ENCODE data around the gene MAP2K5.

DNA sequence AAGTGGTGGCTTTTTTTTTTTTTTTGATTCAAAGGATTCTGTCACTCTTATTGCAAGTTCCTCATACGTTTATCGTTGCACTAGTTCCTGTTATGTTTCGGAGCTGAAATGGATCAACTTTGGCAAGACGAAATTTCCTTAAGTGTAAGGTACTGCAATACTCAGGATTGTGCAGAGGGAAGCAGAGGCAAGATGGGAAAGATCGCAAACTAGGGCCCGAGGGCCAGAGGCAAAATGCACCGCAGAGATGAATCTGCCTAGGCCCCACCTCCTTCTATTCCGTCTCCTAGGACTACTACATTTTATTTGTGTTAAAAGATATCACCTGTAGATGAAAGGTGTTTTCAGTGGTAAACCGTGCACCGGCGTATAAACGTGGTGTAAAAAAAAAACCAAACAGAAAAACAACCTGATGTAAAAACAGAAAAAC lies 297.0 kb downstream of the MAP2K5 start:
- TF ChIP-seq POLR2A (IDR thresholded peaks at IDR 0.05) = no peak
- TF ChIP-seq, protein P1, sequence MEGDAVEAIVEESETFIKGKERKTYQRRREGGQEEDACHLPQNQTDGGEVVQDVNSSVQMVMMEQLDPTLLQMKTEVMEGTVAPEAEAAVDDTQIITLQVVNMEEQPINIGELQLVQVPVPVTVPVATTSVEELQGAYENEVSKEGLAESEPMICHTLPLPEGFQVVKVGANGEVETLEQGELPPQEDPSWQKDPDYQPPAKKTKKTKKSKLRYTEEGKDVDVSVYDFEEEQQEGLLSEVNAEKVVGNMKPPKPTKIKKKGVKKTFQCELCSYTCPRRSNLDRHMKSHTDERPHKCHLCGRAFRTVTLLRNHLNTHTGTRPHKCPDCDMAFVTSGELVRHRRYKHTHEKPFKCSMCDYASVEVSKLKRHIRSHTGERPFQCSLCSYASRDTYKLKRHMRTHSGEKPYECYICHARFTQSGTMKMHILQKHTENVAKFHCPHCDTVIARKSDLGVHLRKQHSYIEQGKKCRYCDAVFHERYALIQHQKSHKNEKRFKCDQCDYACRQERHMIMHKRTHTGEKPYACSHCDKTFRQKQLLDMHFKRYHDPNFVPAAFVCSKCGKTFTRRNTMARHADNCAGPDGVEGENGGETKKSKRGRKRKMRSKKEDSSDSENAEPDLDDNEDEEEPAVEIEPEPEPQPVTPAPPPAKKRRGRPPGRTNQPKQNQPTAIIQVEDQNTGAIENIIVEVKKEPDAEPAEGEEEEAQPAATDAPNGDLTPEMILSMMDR (IDR thresholded peaks at IDR 0.05) = no peak

Measured in right lobe of liver (tissue), 4 donors.